Activated CD4-positive, alpha-beta memory T cell treated with anti-CD3 and anti-CD28 coated beads, Interleukin-2, amount 10 ng/mL, durations not matched to agents 7 days and 5 days (primary cell): Measurements from ENCODE around the gene POLR3E. TPM values are rescaled to one million over a fixed set of nuclear protein-coding genes. Genes with fewer than 3 reads are reported as not detected.
A peak's percentile ranks its signal among the peaks of the same experiment; 100 is the strongest.
"Not testable (repeated sequence)": the region's sequence is repeated elsewhere in the genome, so short reads cannot be mapped to it uniquely, and the experiment has no call there.

Experiments
- CTCF ChIA-PET: fragments of 350-600 bp; sonication (Branson Sonifier 250); formaldehyde crosslinking; loops from one replicate; lab custom pipeline; 2021; ENCODE audit warnings: antibody characterized with exemption, inconsistent platforms; lab: Charles Lee
- POLR2A ChIA-PET: fragments of 350-600 bp; sonication (Branson Sonifier 250); formaldehyde crosslinking; loops from one replicate; lab custom pipeline; 2021; ENCODE audit warnings: antibody characterized with exemption; lab: Charles Lee
- DNase-seq: peaks from one replicate; pipeline ENCODE4 v3.0.0-alpha.2; 2020
- H3K27ac Mint-ChIP-seq: one replicate; pipeline ENCODE4 v1.8.0; 2021; ENCODE audit warnings: mild to moderate bottlenecking, mixed read lengths
- H3K27me3 Mint-ChIP-seq: one replicate; pipeline ENCODE4 v1.8.0; 2021; ENCODE audit warnings: mixed read lengths
- H3K36me3 Mint-ChIP-seq: one replicate; pipeline ENCODE4 v1.8.0; 2021; ENCODE audit warnings: low read depth, mixed read lengths
- H3K4me1 Mint-ChIP-seq: one replicate; pipeline ENCODE4 v1.8.0; 2021; ENCODE audit warnings: mixed read lengths
- H3K4me3 Mint-ChIP-seq: one replicate; pipeline ENCODE4 v1.8.0; 2021; ENCODE audit warnings: mild to moderate bottlenecking, mixed read lengths
- H3K9me3 Mint-ChIP-seq: one replicate; pipeline ENCODE4 v1.8.0; 2021; ENCODE audit warnings: mixed read lengths
- total RNA-seq, 2 experiments: library from RNA; stranded (reverse); gene quantifications; one replicate each; pipeline ENCODE4 v1.2.3, GENCODE V29; 2021

POLR3E gene
- total RNA-seq, 2 experiments from 2014 or later, result 50.7 TPM

DNA sequence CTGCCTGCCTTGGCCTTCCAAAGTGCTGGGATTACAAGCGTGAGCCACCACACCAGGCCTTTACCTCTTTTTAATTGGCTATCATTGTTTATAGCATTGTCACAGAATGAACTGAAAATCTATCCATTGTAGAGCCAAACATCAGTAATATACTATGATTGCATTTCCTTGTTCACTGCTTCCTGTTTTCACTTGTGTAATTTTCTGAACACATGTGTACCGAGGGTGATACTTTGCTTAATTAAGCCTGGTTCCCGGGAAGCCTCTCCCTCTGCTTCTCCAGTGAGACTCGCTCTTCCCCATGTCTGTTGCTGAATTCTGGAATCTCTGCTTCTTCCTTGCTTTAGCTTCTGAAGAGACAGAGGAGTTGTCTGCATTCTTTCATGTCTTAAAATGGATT, 33.1 kb downstream of the POLR3E start:
- H3K27ac Mint-ChIP-seq, result peak overlapping the region; percentile 17
- POLR2A ChIA-PET, result interaction anchor here (1.1 to 1.8 kb wide), 2 partner anchors 27 to 42 kb away, joined by 3 to 9 read pairs; no protein-coding TSS in a partner anchor
- DNase-seq, result no peak
- CTCF ChIA-PET, result interaction anchor here (1.0 kb wide), 1 partner anchor 9 kb away, joined by 3 read pairs; no protein-coding TSS in a partner anchor
- H3K4me3 Mint-ChIP-seq, result no peak overlapping the region
- H3K4me1 Mint-ChIP-seq, result no peaks in the 10 kb centered on the region
- no peaks in the 10 kb centered on the region for H3K27me3 Mint-ChIP-seq
- H3K36me3 Mint-ChIP-seq, result peaks cover 48% of the 10 kb centered on the region
- no peaks in the 10 kb centered on the region for H3K9me3 Mint-ChIP-seq

DNA sequence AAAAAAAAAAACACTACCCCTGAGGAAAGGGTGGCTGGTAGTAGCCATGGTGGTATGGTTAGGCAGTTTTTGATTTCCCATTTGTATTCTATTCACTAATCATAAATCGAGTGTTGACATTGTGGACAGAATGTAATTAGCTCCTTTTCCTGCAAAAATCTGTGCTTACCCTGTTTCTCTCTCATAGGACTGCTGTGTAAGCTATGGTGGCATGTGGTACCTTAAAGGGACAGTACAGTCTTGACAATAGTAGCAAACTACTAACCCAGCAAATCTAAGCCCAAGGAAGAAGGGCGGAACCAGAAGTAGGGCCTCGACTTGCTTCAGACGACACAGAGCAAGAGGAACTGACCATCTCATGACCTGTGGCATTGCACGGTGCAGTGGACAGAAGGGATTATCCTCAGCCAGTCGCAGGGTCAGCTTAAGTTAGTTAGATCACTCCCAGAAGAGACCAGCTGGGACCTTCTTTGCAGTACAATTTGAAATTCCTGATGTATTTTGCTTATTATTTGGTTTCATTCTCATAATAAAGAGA, 36.3 kb downstream of the POLR3E start:
- no peaks in the 10 kb centered on the region for H3K27me3 Mint-ChIP-seq
- no peak overlapping the region for H3K27ac Mint-ChIP-seq
- POLR2A ChIA-PET, result interaction anchor here (0.9 kb wide), 1 partner anchor 24 kb away, joined by 3 read pairs; no protein-coding TSS in a partner anchor

DNA sequence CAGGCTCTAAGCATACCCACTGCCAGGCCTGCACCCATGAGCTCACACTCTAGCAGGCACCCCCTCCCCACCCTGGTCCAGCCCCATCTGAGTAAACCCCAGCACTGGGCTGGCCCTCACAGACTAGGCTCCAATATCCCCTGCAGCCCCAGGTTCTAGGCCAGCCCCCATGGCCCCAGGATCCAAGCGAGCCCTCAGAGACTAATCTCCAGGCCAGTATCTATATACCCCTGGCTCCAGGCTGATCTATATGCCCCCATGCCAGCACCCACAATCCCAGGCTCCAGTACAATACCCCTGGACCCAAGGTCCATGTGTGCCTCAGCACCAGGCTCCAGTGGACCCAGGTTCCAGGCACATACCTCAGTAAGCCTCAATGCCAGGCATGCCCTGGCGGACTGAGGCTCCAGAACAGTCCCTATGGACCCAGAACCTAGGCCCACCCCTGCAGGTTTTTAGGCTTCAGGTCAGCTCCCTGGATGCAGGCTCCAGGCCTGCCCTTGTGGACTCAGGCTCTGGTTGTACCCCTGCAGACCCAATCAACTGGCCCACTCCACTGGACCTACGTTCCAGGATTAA, 38.5 kb downstream of the POLR3E start:
- no peaks in the 10 kb centered on the region for H3K27me3 Mint-ChIP-seq
- ChIA-PET POLR2A (interaction anchor here (1.2 kb wide), 1 partner anchor 18 kb away, joined by 3 read pairs; no protein-coding TSS in a partner anchor), CTCF (interaction anchor here (1.3 kb wide), 1 partner anchor 17 kb away, joined by 4 read pairs; no protein-coding TSS in a partner anchor)
- H3K36me3 Mint-ChIP-seq, result peaks cover 87% of the 10 kb centered on the region
- H3K4me1 Mint-ChIP-seq, result peaks cover 9% of the 10 kb centered on the region
- H3K27ac Mint-ChIP-seq, result no peak overlapping the region
- peaks cover 28% of the 10 kb centered on the region for H3K9me3 Mint-ChIP-seq
- DNase-seq, result no peak
- no peak overlapping the region for H3K4me3 Mint-ChIP-seq

More for the DNA sequence above, 36.3 kb downstream of the POLR3E start:
- H3K9me3 Mint-ChIP-seq, result peaks cover 20% of the 10 kb centered on the region
- peaks cover 78% of the 10 kb centered on the region for H3K36me3 Mint-ChIP-seq
- peaks cover 9% of the 10 kb centered on the region for H3K4me1 Mint-ChIP-seq
- no peak for DNase-seq
- H3K4me3 Mint-ChIP-seq, result no peak overlapping the region
- CTCF ChIA-PET, result no interaction called here

DNA sequence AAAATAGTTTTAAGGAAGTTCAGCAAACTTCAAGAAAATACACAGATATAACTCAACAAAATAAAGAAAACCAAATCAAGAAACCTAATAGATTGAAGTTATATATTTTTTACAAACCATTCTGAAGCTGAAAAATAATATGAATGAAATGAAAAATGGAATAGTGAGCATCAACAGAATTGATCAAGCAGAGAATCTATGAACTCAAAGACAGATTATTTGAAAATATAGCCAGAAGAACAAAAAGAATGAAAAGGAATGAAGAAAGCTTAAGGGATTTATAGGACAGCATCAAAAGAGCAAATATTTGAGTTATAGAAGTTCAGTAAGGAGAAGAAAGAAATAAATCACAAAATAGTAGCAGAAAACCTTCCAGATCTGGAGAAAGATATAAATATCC, 39.4 kb downstream of the POLR3E start:
- no peak overlapping the region for H3K4me3 Mint-ChIP-seq
- H3K4me1 Mint-ChIP-seq, result peaks cover 9% of the 10 kb centered on the region
- H3K27me3 Mint-ChIP-seq, result no peaks in the 10 kb centered on the region
- no peak for DNase-seq
- H3K9me3 Mint-ChIP-seq, result peaks cover 33% of the 10 kb centered on the region
- ChIA-PET CTCF (interaction anchor here (2.2 kb wide), 1 partner anchor 9 kb away, joined by 5 read pairs; no protein-coding TSS in a partner anchor), POLR2A (interaction anchor here (1.2 to 2.0 kb wide), 3 partner anchors 10 to 37 kb away, joined by 3 to 5 read pairs (median 5); no protein-coding TSS in a partner anchor)
- peaks cover 89% of the 10 kb centered on the region for H3K36me3 Mint-ChIP-seq
- no peak overlapping the region for H3K27ac Mint-ChIP-seq

DNA sequence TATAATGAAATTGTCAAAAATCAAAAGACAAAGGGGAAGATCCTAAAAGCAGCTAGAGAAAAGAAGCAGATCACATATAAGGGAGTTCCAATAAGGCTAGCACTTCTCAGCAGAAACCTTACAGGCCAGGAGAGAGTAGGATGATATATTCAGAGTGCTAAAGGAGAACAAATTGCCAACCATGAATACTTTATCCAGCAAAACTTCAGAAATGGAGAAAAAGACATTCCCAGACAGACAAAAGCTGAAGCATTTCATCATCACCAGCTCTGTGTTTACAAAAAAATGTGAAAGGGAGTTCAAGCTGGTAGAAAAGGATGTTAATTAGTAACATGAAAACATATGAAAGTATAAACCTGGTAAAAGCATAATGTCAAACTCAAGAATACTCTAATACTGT, 39.8 kb downstream of the POLR3E start:
- Mint-ChIP-seq H3K27ac (no peak overlapping the region), H3K27me3 (no peaks in the 10 kb centered on the region), H3K9me3 (peaks cover 33% of the 10 kb centered on the region), H3K4me1 (peaks cover 9% of the 10 kb centered on the region), H3K36me3 (peaks cover 88% of the 10 kb centered on the region), H3K4me3 (no peak overlapping the region)
- CTCF ChIA-PET, result interaction anchor here (0.5 to 2.2 kb wide), 4 partner anchors 9 to 349 kb away, joined by 3 to 5 read pairs (median 4); partner anchors contain the start of gene CDR2
- no peak for DNase-seq
- POLR2A ChIA-PET, result interaction anchor here (1.1 to 2.0 kb wide), 4 partner anchors 10 to 36 kb away, joined by 3 to 5 read pairs (median 4); no protein-coding TSS in a partner anchor

DNA sequence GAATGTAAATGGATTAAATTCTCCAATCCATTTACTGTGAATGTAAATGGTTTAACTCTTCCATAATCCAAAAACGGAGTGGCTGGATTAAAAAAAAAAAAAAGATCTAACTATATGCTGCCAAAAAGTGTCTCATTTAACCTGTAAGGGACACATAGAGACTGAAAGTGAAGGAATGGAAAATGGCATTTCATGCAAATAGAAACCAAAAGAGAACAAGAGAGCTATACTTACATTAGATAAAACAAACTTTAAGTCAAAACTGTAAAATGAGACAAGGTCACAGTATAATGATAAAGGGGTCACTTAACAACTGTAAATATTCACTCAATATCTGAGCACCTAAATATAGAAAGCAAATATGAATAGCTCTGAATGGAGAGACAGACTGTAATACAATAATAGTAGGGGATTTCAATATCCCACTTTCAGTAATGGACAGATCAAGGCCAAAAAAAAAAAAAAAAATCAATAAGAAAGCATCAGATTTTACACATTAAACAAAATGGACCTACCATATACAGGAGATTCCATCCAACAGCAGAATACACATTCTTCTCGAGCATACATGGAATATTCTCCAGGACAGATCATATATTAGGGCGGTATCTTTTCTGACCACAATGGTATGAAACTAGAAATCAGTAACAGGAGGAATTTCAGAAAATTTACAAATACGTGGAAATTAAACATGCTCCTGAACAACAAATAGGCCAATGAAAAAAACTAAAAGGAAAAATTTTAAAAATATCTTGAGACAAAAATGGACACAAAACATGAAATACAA, 40.8 kb downstream of the POLR3E start:
- no peaks in the 10 kb centered on the region for H3K27me3 Mint-ChIP-seq
- H3K36me3 Mint-ChIP-seq, result peaks cover 91% of the 10 kb centered on the region
- H3K4me1 Mint-ChIP-seq, result peaks cover 9% of the 10 kb centered on the region
- ChIA-PET POLR2A (interaction anchor here (1.1 to 2.0 kb wide), 6 partner anchors 9 to 37 kb away, joined by 3 to 5 read pairs (median 4); partner anchors contain the start of gene CDR2), CTCF (interaction anchor here (0.8 to 2.2 kb wide), 3 partner anchors 8 to 19 kb away, joined by 3 to 5 read pairs (median 3); no protein-coding TSS in a partner anchor)
- H3K9me3 Mint-ChIP-seq, result peaks cover 33% of the 10 kb centered on the region
- no peak for DNase-seq
- no peak overlapping the region for H3K4me3 Mint-ChIP-seq
- H3K27ac Mint-ChIP-seq, result no peak overlapping the region

DNA sequence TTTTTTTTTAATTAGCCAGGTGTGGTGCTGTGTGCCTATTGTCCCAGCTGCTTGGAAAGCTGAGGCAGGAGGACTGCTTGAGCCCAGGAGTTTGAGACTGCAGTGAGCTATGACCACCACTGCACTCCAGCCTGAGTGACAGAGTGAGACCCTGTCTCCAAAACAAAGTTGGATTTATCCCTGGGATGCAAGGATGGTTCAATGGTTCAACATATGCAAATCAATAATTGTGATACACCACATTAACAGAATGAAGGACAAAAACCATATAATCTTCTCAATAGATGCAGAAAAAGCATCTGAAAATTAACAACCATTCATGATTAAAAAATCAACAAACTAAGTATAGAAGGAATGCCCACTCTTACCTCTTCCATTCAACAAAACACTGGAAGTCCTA, 43.7 kb downstream of the POLR3E start:
- peaks cover 9% of the 10 kb centered on the region for H3K4me1 Mint-ChIP-seq
- no peak overlapping the region for H3K4me3 Mint-ChIP-seq
- H3K27me3 Mint-ChIP-seq, result no peaks in the 10 kb centered on the region
- POLR2A ChIA-PET, result no interaction called here
- peaks cover 33% of the 10 kb centered on the region for H3K9me3 Mint-ChIP-seq
- DNase-seq, result no peak
- peaks cover 75% of the 10 kb centered on the region for H3K36me3 Mint-ChIP-seq
- H3K27ac Mint-ChIP-seq, result no peak overlapping the region
- CTCF ChIA-PET, result no interaction called here

DNA sequence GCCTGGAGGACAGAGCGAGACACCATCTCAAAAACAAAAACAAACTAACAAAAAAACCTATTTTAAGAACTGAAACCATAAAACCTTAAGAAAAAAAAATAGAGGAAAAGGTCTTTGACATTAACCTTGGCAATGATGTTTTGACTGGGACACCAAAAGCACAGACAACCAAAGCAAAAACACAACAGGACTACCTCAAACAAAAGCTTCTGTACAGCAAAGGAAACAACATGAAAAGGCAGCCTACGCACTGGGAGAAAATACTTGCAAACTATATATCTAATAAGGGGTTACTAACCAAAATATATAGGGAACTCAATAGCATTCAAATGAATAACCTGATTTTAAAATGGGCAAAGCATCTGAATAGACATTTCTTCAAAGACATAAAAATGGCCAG, 44.9 kb downstream of the POLR3E start:
- ChIA-PET POLR2A (interaction anchor here (1.0 kb wide), 1 partner anchor 12 kb away, joined by 3 read pairs; no protein-coding TSS in a partner anchor), CTCF (interaction anchor here (0.6 kb wide), 1 partner anchor 37 kb away, joined by 3 read pairs; no protein-coding TSS in a partner anchor)
- Mint-ChIP-seq H3K9me3 (peaks cover 22% of the 10 kb centered on the region), H3K4me1 (peaks cover 7% of the 10 kb centered on the region), H3K36me3 (peaks cover 74% of the 10 kb centered on the region), H3K27me3 (no peaks in the 10 kb centered on the region), H3K4me3 (no peak overlapping the region), H3K27ac (no peak overlapping the region)
- no peak for DNase-seq

DNA sequence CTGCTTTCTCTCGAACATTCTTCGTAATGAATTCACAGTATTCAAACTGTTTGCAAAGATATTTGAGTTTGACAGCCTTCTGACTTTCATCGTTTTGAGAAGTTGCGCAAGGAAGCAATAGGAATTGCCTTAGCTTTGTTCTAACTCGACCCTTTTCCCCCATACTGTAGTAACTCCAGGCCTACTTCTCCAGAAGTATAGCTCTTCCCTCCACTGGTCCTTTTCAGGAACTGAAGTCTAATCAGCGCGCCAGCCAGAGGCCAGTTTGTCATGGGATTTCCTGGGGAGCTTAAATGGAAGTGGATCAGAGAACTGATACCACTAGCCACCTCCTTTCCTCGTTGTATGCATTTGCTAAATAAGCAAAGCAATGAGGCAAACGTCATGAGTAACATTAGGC, 49.3 kb downstream of the POLR3E start:
- H3K4me1 Mint-ChIP-seq, result no peaks in the 10 kb centered on the region
- POLR2A ChIA-PET, result interaction anchor here (0.7 to 1.6 kb wide), 4 partner anchors 9 to 28 kb away, joined by 3 to 8 read pairs (median 4); partner anchors contain the start of gene CDR2
- H3K27me3 Mint-ChIP-seq, result no peaks in the 10 kb centered on the region
- no peaks in the 10 kb centered on the region for H3K9me3 Mint-ChIP-seq
- H3K36me3 Mint-ChIP-seq, result peaks cover 73% of the 10 kb centered on the region
- CTCF ChIA-PET, result interaction anchor here (1.4 kb wide), 1 partner anchor 9 kb away, joined by 5 read pairs; no protein-coding TSS in a partner anchor
- no peak for DNase-seq
- H3K27ac Mint-ChIP-seq, result no peak overlapping the region
- no peak overlapping the region for H3K4me3 Mint-ChIP-seq

DNA sequence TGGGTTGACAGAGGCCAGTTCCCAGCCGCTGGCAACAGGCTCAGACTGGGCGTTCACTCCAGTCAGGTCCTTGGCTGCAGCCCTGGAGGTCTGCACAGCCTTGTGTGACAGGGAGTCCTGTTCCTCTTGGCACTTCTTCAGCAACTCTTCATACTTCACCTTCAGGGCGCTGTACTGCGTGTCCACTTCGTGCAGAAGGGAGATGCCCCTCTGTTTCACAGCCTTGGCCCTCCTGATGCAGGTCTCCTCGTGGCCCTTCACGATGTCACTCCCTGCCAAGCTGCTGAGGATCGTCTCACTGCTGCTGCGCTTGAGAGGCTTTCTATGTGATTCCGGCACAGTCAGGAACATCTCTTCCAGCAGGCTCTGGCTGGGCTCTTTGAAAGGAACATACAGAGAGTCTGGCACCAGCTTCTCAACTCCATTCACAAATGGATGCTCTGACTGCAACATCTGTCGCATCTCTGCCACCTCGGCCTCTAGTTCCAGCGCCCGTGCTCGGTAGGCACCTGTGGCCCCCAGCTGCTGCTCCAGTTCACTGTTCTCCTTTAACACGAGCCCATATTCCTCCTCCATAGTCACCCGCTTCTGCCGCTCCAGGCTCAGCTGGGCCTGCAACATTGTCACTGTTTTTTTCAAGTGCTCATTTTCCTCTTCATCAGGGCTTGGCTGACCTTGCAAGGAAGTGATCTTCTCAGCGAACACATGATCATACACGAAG, 50.1 kb downstream of the POLR3E start:
- CTCF ChIA-PET, result no interaction called here

DNA sequence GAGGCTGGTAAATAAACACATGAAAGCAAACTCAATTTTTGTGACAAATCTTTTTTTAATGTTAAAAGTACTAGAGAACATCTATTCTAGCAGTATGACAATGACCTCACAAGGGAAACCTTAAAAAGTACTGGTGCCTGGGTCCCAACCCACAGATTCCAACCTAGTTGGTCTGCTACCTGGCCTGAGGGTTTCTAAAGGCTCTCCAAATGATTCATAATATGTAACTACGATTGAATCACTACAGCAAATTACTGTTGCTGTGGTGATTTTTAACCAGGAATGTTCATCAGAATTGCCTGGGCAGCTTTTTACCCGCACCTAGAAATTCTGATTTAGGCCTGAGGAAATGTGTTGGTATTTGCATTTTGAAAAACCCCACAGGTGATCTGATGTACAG, 51.1 kb downstream of the POLR3E start:
- H3K4me3 Mint-ChIP-seq, result no peak overlapping the region
- ChIA-PET CTCF (interaction anchor here (0.9 kb wide), 1 partner anchor 10 kb away, joined by 3 read pairs; no protein-coding TSS in a partner anchor), POLR2A (interaction anchor here (0.8 to 2.0 kb wide), 2 partner anchors 10 to 11 kb away, joined by 3 to 8 read pairs; no protein-coding TSS in a partner anchor)
- no peak for DNase-seq
- peaks cover 8% of the 10 kb centered on the region for H3K4me1 Mint-ChIP-seq
- H3K36me3 Mint-ChIP-seq, result peaks cover 71% of the 10 kb centered on the region
- no peaks in the 10 kb centered on the region for H3K27me3 Mint-ChIP-seq
- no peaks in the 10 kb centered on the region for H3K9me3 Mint-ChIP-seq
- no peak overlapping the region for H3K27ac Mint-ChIP-seq

More for the DNA sequence above, 50.1 kb downstream of the POLR3E start:
- no peak for DNase-seq
- Mint-ChIP-seq H3K36me3 (peaks cover 74% of the 10 kb centered on the region), H3K4me3 (no peak overlapping the region), H3K4me1 (peaks cover 2% of the 10 kb centered on the region), H3K27me3 (no peaks in the 10 kb centered on the region), H3K9me3 (no peaks in the 10 kb centered on the region), H3K27ac (no peak overlapping the region)
- POLR2A ChIA-PET, result interaction anchor here (1.4 kb wide), 1 partner anchor 10 kb away, joined by 5 read pairs; no protein-coding TSS in a partner anchor

DNA sequence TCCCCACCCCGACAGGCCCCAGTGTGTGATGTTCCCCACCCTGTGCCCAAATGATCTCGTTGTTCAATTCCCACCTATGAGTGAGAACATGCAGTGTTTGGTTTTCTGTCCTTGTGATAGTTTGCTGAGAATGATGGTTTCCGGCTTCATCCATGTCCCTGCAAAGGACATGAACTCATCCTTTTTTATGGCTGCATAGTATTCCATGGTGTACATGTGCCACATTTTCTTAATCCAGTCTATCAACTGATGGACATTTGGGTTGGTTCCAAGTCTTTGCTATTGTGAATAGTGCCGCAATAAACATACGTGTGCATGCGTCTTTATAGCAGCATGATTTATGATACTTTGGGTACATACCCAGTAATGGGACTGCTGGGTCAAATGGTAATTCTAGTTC, 53.8 kb downstream of the POLR3E start:
- Mint-ChIP-seq H3K36me3 (peaks cover 75% of the 10 kb centered on the region), H3K4me1 (peaks cover 33% of the 10 kb centered on the region)
- H3K9me3 Mint-ChIP-seq, H3K27me3 Mint-ChIP-seq, CTCF ChIA-PET, H3K4me3 Mint-ChIP-seq, H3K27ac Mint-ChIP-seq, DNase-seq: not testable (repeated sequence)
- POLR2A ChIA-PET, result interaction anchor here (2.1 kb wide), 1 partner anchor 22 kb away, joined by 6 read pairs; no protein-coding TSS in a partner anchor
